GM12891 (cell line): ENCODE results near the gene SMG7.

ENCODE experiments used
- POLR2A ChIP-seq: IDR thresholded peaks from 2 replicates; pipeline ENCODE4 v1.6.1; 2011; ENCODE audit warnings: low read depth, low read length, control low read depth
- POLR2AphosphoS5 ChIP-seq: IDR thresholded peaks from 2 replicates; pipeline ENCODE4 v1.6.1; 2011; ENCODE audit warnings: low read depth, low read length, control low read depth
- SPI1 ChIP-seq: IDR thresholded peaks from 2 replicates; pipeline ENCODE4 v1.6.1; 2011; ENCODE audit warnings: low read depth, low read length, control low read depth
- TAF1 ChIP-seq: IDR thresholded peaks from 2 replicates; pipeline ENCODE4 v1.6.1; 2011; ENCODE audit warnings: low read depth, low read length, control low read depth

DNA sequence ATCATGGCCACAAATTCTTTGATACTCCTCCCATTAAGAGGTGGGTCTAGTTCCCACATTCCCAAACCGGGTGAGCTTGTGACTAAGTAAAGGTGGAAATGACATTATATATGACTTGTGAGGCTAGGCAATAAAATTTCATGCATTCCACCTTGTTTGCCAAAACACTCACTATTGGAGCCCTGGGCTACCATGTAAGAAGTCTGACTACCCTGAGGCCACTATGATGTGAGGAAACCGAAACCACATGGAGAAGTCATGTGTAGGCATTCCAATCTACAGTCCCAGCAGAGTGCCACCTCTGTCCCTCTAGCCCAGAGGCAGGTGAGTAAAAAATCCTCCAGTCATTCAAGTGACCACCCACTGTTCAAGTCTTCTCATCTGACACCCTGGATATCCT, 17.9 kb upstream of the SMG7 start:
- no peak for TF ChIP-seq POLR2A
- TF ChIP-seq TAF1 = no peak
- no peak for TF ChIP-seq POLR2AphosphoS5
- TF ChIP-seq SPI1 = no peak
